Measurements from ENCODE around the gene SCN9A.
"Not testable (repeated sequence)": the region's sequence is repeated elsewhere in the genome, so short reads cannot be mapped to it uniquely, and the experiment has no call there.

Gene SCN9A

DNA sequence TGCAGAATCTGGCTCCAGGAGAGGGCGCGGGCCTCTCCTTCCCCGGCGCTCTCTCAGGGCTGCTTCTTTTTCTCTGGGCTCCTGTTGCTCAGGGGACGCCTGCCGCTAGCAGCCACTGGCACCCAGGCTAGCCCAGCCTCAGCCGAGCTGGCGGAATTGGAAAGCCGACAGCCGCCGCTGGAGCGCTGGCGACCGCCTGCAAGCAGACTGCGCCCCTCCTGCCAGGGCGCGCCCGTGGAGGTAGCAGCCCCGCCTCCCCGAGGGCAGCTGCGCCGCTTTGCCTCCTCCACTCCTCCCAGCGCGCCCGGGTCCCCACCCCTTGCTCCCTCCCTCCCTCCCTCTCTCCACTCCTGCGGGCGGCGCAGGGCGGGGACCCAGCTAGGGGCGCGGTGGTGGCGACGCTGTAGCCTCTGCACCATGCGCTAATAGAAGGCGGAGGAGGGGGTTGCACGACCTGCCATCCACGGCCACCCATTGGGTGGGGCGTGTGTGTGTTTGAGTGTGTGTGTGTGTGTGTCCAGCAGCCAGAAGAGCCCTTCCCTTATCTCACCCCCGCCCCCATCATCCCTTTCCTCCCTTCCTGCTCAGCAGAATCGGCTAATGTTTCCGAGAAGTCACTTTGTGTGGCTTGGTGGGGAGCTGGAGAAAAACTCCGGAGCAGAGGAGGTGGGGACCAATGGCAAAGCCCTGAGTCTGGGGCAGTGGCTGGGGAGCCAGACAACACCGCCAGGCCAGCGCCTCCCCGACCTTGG lies at the start of gene SCN9A:
TSS of gene SCN9A (minus strand) at position 209 of the 752 bp plus-strand sequence. CDS start 64,188 bp downstream, outside the sequence.
- in situ Hi-C loops (cut with MboI; ENCODE audit: low sequenced_read_pairs): no loop called here

DNA sequence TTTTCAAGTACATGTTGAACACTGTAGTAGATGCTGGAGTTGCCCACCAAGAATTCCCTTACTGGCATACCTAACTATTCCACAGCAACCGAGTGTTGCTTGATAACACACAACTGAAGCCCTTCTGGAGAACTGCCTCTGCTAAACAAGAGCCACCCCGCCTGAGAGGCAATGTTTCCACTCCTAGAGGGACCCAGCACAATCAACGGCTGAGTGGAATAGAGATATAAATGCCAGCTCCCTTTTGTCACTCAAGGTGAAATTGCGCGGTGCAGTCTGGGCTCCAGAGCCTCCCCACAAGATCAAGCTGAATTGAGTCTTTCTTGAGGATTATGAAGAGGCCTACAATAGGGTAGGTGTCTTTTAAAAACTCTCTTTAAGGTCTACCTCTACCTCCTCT lies 49.1 kb upstream of the SCN9A start:
- in situ Hi-C loops (cut with MboI; ENCODE audit: low sequenced_read_pairs): no loop called here

DNA sequence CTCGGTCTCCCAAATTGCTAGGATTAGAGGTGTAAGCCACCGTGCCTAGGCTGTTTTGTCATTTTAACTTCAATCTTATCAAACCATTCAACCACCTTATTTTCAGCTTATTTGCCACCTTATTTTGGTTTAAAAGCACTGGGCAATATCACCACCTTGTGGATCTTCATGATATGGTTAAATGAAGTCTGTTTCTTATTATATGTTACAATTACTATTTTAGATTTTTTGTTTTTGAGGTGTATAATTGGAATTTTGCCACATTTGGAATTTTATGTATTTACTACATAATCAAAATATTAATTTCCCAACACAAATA lies 43.8 kb upstream of the SCN9A start:
- in situ Hi-C loops (cut with MboI; ENCODE audit: low sequenced_read_pairs): no loop called here

DNA sequence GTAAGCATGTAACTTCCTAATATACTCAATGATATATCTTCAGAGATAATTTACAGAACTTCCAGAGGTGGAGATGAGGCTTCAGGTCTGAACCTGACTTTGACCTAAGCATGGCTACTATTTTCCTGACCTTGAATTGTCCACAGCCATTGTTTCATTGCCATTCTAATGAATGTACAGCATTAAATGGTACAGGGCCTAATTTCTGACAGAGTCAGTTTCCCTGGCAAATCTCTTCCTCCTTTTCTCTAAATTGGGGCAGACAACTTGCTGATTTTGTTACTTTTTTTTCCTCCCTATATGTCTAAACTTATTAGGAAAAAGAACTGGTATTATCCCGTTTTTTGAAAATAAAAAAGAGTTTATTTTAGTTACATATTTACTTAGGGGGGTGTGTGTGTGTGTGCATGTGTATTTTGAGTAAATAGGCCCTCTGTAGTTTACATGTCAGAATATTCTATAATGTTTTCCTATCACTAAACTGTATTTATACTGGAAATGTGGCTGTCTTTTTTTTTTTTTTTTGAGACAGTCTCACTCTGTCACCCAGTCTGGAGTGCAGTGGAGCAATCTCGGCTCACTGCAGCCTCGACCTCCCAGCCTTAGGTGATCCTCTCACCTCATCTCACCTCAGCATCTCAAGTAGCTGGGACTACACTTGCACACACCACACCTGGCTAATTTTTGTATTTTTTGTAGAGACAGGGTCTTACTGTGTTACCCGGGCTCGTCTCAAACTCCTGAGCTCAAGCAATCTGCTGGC lies 43.3 kb upstream of the SCN9A start:
- in situ Hi-C loops (cut with MboI; ENCODE audit: low sequenced_read_pairs): no loop called here

DNA sequence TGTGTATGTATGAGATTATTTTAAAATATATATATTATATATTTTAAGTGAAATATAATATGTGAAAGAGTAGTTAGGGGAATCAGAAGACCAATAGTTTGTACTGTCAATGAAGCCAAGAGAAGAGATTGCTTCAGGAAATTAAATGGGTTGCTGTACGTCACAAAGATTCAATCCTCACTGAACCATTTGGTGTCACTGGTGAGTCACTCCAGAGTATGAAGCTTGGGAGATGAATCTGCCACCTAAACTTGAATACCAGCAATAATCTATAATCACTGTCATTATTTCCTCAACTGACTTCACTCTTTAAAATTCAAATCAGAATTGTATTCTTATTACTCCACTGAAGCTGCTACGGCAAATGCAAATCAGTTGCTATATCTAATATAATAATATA lies 41.9 kb upstream of the SCN9A start:
- in situ Hi-C loops (cut with MboI; ENCODE audit: low sequenced_read_pairs): no loop called here

DNA sequence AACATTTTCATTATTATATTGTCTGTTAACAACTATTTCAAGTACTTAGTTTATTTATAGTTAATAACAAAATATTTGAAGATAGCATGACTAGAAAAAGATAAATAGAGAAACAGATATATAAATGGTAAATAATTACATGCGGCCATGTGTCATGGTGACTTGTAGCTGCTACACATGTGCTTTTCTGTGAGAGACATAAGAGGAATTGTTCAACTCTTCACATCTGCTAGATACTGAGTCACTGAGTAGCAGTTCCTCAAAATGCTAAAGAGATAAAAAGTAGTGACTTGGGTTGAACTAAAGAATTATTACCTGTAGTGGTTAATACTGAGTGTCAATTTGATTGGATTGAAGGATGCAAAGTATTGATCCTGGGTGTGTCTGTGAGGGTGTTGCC lies 37.5 kb upstream of the SCN9A start:
- in situ Hi-C loops (cut with MboI; ENCODE audit: low sequenced_read_pairs): no loop called here

DNA sequence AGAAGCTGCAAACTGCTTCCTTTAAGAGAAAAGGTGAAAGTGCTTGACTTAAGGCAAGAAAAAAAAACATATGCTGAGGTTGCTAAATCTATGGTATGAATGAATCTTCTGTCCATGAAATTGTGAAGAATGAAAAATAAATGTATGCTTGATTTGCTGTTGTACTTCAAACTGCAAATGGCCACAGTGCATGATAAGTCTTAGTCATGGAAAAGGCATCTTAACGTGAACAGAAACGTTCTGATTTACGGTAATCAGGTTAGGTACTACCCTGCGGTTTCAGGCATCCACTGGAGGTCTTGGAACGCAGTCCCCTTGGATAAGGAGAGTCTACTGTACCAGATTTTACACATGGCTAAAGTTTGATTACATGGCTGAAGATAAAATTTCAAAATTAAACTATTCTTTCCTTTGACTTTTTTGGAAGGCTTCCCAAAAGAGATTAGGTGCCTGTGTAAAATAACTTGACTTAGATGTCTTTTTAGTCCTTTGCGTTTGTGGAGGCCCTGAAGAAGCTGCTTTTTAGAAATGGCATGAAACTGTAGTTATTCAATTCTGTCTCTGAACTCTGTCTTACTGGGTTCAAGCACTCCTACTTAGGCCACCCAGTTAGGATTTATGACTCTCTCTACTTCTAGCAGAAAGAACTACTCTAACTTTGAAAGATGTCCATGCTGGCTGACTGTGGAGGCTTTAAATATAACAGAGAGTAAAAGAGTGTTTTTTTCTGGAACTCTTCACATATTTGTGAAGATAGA lies 35.9 kb upstream of the SCN9A start:
- in situ Hi-C loops (cut with MboI; ENCODE audit: low sequenced_read_pairs): no loop called here

DNA sequence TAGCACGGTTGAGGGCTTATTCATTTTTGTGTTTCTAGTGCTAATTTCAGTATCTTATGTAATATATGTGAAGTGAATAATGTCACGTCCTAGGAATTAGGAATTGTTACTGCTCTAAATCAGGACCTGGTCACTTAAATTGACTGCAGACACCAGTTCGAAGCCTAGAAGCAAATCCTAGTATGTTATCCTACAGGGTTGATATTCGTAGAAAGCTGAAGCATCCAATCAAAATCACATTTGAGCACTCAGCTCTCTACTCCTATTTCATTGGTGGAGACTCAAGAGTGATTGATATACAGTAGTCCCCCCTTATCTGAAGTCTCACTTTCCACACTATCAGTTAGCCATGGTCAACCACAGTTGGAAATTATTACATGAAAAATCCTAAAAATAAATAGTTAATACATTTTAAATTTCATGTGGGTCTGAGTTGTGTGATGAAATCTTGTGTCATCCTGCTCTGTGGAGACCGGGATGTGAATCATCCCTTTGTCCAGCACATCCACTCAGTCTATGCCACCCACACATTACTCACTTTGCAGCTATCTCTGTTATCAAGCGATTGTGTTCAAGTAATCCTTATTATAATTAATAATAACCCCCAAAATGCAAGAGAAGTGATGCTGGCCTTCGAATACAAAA lies 35.2 kb upstream of the SCN9A start:
- in situ Hi-C loops (cut with MboI; ENCODE audit: low sequenced_read_pairs): no loop called here

DNA sequence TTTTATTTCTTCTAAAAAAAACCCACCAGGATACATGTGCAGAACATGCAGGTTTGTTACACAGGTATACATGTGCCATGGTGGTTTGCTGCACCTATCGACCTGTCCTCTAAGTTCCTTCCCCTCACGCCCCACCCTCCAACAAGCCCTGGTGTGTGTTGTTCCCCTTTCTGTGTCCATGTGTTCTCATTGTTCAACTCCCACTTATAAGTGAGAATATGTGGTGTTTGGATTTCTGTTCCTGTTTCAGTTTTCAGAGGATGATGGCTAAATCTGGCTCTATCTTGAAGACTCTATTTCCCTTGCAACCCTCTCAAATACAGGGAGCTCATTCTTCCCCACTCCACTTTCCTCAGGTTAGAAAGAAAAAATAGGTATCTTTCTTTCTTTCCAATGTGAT lies 32.0 kb upstream of the SCN9A start:
- in situ Hi-C loops (cut with MboI; ENCODE audit: low sequenced_read_pairs): not testable (repeated sequence)

DNA sequence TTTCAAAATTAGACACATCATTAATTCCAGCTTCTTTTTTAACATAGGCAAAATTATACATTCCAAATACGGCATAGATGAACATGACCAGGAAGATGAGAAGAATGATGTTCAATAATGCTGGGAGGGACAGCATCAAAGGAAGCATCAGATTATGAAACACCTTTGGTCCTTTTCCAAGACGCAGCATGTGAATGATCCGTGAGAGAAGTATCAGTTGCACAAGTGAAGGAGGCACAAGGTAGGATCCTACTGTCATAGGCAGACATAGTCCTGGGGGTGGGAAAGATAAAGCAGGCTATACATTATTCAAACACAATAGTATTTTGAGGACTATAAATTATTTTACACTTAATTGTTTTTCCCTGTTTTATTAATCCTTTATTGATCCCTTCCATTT lies 30.6 kb upstream of the SCN9A start:
- in situ Hi-C loops (cut with MboI; ENCODE audit: low sequenced_read_pairs): no loop called here

DNA sequence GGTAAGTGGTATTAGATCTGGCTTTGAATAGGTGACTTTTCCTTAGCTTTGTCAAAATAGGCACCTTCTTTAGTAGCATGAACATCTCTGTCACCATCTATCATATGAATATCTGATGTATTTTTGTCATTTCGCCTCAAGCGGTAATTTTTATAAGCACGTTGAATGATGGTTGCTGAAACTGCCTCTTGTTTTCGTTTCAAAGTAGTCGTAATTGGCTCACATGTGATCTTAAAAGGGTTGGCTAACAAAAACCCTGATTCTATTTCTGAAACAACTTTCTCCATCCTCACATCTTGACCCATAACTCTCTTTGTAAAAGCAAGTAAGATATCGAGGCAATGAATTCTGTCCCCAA lies 29.8 kb upstream of the SCN9A start:
- in situ Hi-C loops (cut with MboI; ENCODE audit: low sequenced_read_pairs): no loop called here

DNA sequence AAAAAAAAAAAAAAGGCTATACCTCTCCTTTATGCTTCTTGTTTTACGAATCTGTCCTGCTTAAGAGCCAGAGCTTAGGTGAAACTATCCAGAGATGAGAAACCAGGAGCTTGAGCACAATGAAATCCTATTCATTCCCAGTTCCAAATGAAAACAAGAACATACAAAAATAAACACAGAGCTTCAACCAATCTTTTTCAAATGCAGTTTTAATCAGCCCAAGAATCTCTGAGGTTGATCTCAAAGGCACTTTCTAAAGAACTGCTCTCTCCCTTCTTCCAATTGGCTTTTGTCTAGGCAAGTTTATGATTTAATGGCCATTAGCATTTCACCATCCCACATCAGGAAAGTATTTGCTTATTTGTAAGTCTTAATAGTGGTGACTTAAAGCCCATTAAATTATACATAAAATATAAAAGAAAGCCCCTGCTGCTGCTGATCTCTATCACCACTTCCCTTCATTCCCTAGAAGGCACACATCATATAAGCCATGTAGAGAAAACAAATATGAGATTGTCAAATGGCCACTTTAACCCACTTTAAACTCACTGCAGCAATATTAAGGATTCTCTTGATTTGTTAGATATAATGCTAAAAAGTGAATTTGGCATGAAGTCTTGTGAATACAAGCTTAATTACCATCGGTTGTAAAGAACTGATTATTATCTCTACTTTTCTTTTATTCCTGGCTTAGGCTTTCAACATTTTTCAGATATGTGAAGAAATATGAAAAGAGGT lies 29.3 kb upstream of the SCN9A start:
- in situ Hi-C loops (cut with MboI; ENCODE audit: low sequenced_read_pairs): no loop called here

DNA sequence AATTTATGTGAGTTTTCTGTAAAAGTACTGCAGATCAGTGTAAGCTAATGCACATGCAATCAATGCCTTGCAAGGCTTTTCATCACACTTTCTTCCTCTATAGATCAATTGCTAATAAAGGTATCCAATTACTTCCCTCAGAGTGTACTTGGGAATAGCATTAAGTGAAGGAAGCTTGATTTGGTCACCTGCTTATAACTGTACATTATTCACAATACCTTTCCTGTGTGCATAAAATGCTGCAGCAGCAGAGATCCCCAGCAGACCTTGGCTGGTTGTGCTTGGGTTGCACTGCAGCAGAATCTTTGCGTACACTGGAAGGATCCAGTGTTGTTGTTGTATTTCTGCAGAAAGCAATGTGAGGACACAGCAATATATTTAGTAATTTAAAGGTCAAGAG lies 18.5 kb upstream of the SCN9A start:
- in situ Hi-C loops (cut with MboI; ENCODE audit: low sequenced_read_pairs): no loop called here

DNA sequence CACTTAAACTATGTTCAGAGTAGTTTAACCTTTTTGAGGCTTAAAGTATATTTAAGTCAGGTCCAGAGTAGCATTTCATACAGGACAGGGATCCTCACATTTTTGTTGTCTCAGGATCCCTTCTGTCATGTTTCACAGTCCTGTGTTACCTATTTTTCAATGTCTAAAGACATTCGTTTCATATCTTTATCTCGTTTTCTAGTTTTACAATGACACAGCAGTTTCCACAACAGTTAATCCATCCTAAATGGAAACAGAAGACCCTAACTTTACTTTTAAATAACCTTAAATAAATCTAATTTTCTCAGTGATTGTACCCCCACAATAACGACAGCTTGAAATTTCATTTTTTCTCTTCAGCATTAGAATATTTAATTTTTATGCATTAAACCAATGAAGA lies 17.3 kb upstream of the SCN9A start:
- in situ Hi-C loops (cut with MboI; ENCODE audit: low sequenced_read_pairs): no loop called here

DNA sequence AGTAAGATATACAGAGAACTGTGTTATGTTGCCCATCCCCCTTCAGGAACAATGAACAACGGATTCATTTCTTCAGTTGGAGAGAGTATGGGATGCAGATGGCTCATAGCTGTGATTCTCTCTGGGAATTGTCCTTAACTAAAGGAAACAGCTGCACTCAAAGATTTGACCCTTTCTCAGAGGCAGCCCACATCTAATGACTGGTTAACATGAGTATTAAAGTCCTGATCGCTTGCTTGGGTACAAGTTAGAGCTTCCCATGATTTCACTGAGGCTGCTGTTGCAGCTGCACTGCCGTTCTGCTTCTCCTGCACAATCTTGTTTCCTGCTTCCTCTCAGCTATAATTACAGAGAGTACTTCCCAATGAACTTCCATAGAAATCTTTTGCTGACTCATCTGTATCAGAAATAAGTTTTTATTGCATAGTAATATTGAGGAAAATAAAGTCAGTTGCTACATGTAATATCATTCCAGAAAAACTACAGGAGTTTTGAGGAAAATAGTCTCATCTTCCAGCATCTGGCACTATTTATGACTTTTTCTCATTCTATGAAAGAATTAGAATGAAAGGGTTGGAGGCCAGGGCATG lies 12.8 kb upstream of the SCN9A start:
- in situ Hi-C loops (cut with MboI; ENCODE audit: low sequenced_read_pairs): no loop called here

DNA sequence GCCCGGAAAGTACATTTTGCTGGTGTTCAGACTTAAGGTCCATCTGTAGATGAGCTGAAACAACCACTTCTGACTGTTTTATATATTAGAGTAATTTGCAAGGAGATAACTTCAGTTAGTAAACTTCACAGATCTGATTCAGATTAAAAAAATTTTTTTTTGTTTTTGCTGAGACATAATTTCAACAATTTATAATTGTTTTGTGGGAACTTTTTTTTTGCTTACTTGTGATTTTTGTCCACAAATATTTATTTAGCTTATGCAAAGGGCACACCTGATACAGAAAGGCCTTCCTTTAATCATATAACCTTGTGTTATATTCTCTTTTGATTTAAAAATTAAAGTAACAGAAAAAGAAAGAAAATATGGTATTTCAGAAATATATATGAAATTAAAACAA lies 9.6 kb upstream of the SCN9A start:
- in situ Hi-C loops (cut with MboI; ENCODE audit: low sequenced_read_pairs): no loop called here

DNA sequence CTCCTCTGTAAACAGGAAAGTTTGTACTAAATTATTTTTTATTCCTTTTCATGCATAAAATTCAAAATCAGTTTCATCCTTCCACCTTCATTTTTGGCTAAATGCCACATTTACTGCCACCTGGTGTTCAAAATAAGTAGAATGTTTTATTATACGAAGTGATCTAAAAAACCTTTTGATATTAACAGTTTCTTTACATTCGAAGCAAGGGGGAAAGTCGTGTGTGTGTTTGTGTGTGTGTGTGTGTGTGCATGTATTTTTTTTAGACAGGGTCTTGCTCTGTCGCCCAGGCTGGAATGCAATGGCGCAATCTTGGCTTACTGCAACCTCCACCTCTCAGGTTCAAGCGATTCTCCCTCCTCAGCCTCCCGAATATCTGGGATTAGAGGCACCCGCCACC lies 9.0 kb upstream of the SCN9A start:
- in situ Hi-C loops (cut with MboI; ENCODE audit: low sequenced_read_pairs): no loop called here

DNA sequence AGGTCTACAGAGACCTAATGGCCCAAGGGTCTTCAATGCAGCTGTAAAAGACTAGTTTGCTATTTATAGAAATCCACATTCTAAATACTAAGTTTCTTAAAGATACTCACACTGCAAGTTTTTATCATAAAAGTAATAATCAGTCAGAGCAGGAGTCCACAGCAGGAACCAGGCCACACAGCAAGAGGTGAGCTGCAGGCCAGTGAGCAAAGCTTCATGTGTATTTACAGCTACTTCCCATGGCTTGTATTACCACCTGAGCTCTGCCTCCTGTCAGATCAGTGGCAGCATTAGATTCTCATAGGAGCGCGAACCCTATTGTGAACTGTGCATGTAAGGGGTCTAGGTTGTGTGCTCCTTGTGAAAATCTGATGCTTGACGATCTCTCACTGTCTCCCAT lies 6.7 kb upstream of the SCN9A start:
- in situ Hi-C loops (cut with MboI; ENCODE audit: low sequenced_read_pairs): no loop called here

DNA sequence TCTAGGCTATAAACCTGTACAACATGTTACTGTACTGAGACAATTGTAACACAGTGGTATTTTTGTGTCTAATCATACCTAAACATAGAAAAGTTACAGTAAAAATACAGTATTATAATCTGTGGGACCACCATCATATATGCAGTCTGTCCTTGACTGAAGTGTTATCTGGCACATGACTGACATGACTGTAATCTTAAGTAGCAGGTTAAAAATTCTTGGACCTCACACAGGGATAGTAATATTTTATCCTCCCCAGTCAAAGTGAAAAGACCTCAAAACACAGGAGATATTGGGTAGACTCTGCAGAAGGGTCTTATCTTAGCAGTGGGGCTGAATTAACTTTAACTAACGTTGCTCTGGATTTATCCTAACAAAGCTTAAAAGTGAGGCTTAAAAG lies 4.9 kb upstream of the SCN9A start:
- in situ Hi-C loops (cut with MboI; ENCODE audit: low sequenced_read_pairs): no loop called here

DNA sequence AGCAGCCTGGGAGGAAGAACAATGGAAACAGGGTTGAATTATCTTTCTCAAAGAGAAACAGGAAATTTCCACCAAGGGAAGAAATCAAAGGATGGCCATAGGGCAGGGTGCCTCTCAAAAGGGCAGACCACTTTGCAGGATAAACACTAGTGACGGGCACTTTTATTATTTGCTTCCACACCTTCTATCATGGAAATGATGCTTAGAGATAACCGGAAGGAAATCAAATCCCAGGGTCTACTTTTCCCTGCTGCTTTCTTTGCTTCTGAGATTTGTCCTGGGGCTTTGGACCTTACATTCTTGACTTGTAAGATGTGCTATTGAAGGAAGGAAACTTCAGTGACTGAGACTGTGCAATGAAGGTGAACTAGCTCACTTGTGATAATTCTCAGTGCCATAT lies 1.1 kb upstream of the SCN9A start:
- in situ Hi-C loops (cut with MboI; ENCODE audit: low sequenced_read_pairs): no loop called here

DNA sequence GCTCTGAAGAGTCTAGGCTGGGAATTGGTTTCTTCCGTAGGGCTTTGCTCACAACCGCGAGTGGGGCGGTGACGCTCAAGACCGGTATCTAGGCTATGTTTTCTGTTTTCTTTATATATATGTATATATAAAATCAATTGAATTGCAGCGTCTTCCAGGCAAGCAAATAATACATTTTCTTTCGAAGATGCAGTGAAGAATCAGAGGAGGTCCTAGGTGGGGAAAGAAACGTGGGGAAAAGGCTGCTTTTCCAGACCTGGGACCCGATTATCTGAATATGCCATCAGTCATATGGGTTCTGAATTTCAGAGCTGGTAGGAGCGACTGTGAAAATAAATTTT lies 714 bp upstream of the SCN9A start:
- in situ Hi-C loops (cut with MboI; ENCODE audit: low sequenced_read_pairs): no loop called here
